ENCODE results near the gene ZNF628. TPM values are rescaled to one million over a fixed set of nuclear protein-coding genes. Genes with fewer than 3 reads are reported as not detected.

ZNF628 gene
- 1 to 10 TPM; 6.0 to 6.1 TPM for total RNA-seq

DNA sequence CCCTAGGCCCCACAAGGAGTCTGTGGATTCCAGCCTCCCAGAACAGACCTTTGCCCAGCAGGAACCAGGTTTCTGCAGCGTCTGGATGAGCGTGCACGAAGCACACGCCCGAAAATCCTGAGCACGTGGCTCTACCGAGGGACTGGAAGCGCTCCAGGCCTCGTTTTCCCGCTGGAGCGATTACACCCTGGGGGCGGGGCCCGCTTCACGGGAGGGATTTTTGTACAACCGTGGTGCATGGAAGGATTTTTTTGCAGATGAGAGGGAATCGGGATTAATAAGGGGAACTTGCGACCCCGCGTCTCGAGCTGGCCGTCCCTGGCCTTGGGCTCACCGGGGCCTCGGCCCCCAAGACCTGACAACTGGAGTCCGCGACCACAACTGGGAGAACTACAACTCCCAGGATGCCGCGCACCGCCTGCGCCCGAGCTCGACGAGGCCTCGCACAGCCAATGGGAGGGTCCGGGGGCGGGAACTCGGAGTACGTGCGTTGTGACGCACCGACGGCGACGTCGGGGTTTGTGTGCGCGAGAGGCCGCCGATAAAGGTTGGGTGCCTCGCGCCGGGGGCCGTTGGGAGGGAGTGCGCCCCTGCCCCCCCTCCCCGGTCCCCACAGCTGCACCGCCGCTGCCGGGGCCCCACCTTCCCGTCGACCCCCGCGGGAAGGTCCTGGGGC lies at the start of gene ZNF628:
Gene ZNF628 (plus strand): TSS at position 518 of the 676 bp plus-strand sequence. CDS start 3,294 bp downstream, outside the sequence.
- CTCF ChIA-PET, result interaction anchor here (0.8 to 3.1 kb wide), 3 partner anchors 9 to 28 kb away, joined by 3 to 20 read pairs (median 15); no protein-coding TSS in a partner anchor
- intact Hi-C loops (cut with micrococcal nuclease), result loop anchor here (1.0 kb wide), 8 partner anchors 15 to 217 kb away; partner anchors contain the start of genes FIZ1, HSPBP1, ISOC2 and KMT5C
- Mint-ChIP-seq H3K4me1 (ENCODE audit: low read depth) (peaks cover 30% of the 10 kb centered on the region), H3K27ac (peak within 1 kb of the TSS; percentile 90), H3K36me3 (ENCODE audit: low read depth) (peaks cover 3% of the 10 kb centered on the region), H3K9me3 (no peaks in the 10 kb centered on the region), H3K4me3 (peak within 1 kb of the TSS; percentile 90), H3K27me3 (ENCODE audit: low read depth) (no peaks in the 10 kb centered on the region)
- peak; percentile 99 for DNase-seq

DNA sequence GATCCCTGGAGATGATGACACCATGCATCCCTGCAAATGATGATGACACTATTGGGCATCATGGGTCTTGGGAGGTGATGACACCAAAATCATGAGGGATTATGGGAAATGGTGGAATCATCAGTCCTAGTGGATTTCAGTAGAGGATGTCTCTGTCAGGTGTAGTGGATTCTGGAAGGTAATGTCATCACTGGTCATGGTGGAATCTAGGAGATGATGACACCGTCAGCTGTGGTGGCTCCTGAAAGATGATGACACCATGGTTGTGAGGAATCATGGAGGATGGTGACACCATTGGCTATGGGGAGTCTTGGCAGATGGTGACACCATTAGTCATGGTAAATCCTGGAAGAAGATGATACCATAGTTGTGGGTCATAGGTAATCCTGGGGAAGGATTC lies 45.2 kb upstream of the ZNF628 start:
- no peak overlapping the region for H3K4me3 Mint-ChIP-seq
- intact Hi-C loops (cut with micrococcal nuclease), result no loop called here
- H3K27me3 Mint-ChIP-seq (ENCODE audit: low read depth), result peaks cover 28% of the 10 kb centered on the region
- no peak for DNase-seq
- no peaks in the 10 kb centered on the region for H3K4me1 Mint-ChIP-seq (ENCODE audit: low read depth)
- H3K9me3 Mint-ChIP-seq, result no peaks in the 10 kb centered on the region
- H3K36me3 Mint-ChIP-seq (ENCODE audit: low read depth), result no peaks in the 10 kb centered on the region
- CTCF ChIA-PET, result no interaction called here
- no peak overlapping the region for H3K27ac Mint-ChIP-seq

DNA sequence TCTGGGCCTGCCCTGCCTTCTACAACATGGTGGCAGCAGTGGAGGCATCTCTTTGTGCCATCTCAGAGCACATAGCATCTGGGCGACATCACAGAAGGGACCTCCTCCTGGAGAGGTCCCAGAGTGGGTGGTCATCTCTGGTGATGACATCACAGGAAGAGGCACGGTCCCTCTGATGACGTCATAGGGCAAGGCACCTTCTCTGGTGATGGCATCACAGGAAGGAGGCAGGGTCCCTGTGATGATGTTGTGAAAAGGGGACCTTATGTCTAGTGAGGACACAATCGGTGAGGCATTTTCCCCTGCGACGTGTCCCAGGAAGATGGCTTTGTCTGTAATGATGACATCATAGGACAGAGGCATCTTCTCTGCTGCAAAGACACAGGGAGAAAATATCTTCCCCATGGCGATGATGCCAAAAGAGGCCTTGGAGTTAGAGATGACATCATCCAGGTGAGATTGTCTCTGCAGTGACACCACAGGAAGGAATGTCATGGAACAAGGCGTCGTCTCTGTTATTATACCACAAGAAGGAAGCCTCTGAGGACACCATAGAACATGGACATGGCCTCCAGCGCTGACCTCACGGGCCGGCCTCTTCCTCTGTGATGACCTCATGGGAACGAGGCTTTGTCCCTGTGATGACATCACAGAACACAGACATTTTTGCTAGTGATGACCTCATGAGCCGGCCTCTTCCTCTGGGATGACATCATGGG lies 44.0 kb upstream of the ZNF628 start:
- Mint-ChIP-seq H3K4me1 (ENCODE audit: low read depth) (no peaks in the 10 kb centered on the region), H3K27me3 (ENCODE audit: low read depth) (peaks cover 38% of the 10 kb centered on the region), H3K27ac (no peak overlapping the region), H3K9me3 (no peaks in the 10 kb centered on the region), H3K4me3 (no peak overlapping the region), H3K36me3 (ENCODE audit: low read depth) (no peaks in the 10 kb centered on the region)
- intact Hi-C loops (cut with micrococcal nuclease), result no loop called here
- CTCF ChIA-PET, result no interaction called here
- no peak for DNase-seq

DNA sequence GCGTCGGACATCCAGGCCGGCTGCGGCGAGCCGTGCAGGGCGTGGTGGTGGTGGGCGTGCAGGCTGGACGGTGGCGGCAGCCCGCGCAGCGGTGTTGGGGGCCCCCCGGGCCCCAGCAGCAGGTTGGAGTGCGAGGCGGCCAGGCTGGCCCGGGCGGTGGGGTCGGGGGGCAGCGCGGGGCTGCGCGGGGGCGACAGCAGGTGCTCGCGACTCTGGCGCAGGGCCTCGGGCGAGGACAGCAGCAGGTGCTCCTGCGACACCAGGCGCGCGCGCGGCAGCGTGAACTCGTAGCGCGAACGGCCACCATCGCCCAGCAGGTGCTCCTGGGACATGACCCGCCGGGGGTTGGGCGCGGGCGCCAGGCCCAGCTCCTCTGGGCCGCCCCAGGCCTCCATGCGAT lies 43.1 kb upstream of the ZNF628 start:
- no peak overlapping the region for H3K27ac Mint-ChIP-seq
- peaks cover 43% of the 10 kb centered on the region for H3K27me3 Mint-ChIP-seq (ENCODE audit: low read depth)

DNA sequence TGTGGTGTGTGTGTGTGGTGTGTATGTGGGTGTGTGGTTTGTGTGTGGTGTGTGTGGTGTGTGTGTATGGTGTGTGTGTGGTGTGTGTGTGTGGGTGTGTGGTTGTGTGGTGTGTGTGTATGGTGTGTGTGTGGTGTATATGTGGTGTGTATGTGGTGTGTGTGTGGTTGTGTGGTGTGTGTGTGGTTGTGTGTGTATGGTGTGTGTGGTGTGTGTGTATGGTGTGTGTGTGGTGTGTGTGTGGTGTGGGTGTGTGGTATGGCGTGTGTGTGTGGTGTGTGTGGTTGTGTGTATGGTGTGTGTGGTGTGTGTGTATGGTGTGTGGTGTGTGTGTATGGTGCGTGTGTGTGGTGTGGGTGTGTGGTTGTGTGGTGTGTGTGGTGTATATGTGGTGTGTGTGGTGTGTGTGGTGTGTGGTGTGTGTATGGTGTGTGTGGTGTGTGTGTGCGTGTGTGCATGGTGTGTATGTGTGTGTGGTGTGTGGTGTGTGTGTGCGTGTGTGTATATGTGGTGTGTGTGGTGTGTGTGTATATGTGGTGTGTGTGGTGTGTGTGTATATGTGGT lies 42.0 kb upstream of the ZNF628 start:
- H3K27ac Mint-ChIP-seq, result no peak overlapping the region
- no peak for DNase-seq
- no peaks in the 10 kb centered on the region for H3K4me1 Mint-ChIP-seq (ENCODE audit: low read depth)
- no peaks in the 10 kb centered on the region for H3K36me3 Mint-ChIP-seq (ENCODE audit: low read depth)
- CTCF ChIA-PET, result no interaction called here
- intact Hi-C loops (cut with micrococcal nuclease), result no loop called here
- H3K9me3 Mint-ChIP-seq, result no peaks in the 10 kb centered on the region
- peaks cover 51% of the 10 kb centered on the region for H3K27me3 Mint-ChIP-seq (ENCODE audit: low read depth)
- H3K4me3 Mint-ChIP-seq, result no peak overlapping the region

More for the DNA sequence above, 43.1 kb upstream of the ZNF628 start:
- Mint-ChIP-seq H3K36me3 (ENCODE audit: low read depth) (no peaks in the 10 kb centered on the region), H3K4me3 (no peak overlapping the region), H3K9me3 (no peaks in the 10 kb centered on the region), H3K4me1 (ENCODE audit: low read depth) (no peaks in the 10 kb centered on the region)
- DNase-seq, result no peak
- CTCF ChIA-PET, result no interaction called here
- intact Hi-C loops (cut with micrococcal nuclease), result no loop called here

DNA sequence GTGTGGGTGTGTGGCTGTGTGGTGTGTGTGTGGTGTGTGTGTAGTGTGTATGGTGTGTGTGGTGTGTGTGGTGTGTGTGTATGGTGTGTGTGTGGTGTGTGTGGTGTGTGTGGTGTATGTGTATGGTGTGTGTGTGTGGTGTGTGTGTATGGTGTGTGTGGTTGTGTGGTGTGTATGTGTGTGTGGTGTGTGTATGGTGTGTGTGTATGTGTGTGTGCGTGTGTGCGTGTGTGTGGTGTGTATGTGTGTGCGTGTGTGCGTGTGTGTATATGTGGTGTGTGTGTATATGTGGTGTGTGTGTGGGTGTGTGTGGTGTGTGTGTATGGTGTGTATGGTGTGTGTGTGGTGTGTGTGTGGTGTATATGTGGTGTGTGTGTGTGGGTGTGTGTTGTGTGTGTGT lies 41.4 kb upstream of the ZNF628 start:
- DNase-seq, result no peak
- no peaks in the 10 kb centered on the region for H3K36me3 Mint-ChIP-seq (ENCODE audit: low read depth)
- H3K9me3 Mint-ChIP-seq, result no peaks in the 10 kb centered on the region
- CTCF ChIA-PET, result no interaction called here
- no peak overlapping the region for H3K4me3 Mint-ChIP-seq
- intact Hi-C loops (cut with micrococcal nuclease), result no loop called here
- peaks cover 54% of the 10 kb centered on the region for H3K27me3 Mint-ChIP-seq (ENCODE audit: low read depth)
- H3K4me1 Mint-ChIP-seq (ENCODE audit: low read depth), result no peaks in the 10 kb centered on the region
- H3K27ac Mint-ChIP-seq, result no peak overlapping the region

DNA sequence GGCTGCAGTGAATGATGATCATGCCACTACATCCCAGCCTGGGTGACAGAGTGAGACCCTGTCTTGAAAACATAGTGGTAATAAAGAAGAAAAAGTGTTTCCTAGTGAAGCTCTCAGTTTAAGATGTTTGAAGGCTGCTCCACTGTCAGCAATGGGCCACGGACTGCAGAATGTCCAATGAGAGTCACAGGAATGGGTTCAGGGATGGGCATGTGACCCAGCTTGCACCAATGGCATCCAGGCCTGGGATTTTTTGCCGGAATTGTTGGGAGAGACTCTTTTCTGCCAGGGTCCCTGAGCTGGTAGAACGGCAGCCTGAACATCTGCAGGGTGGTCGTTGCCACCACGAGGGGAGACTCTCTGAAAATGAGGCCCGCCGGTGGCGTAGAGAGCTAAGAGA lies 39.6 kb upstream of the ZNF628 start:
- no peaks in the 10 kb centered on the region for H3K9me3 Mint-ChIP-seq
- H3K27me3 Mint-ChIP-seq (ENCODE audit: low read depth), result peaks cover 54% of the 10 kb centered on the region
- H3K4me3 Mint-ChIP-seq, result no peak overlapping the region
- H3K27ac Mint-ChIP-seq, result no peak overlapping the region
- no peak for DNase-seq
- H3K36me3 Mint-ChIP-seq (ENCODE audit: low read depth), result no peaks in the 10 kb centered on the region
- peaks cover 12% of the 10 kb centered on the region for H3K4me1 Mint-ChIP-seq (ENCODE audit: low read depth)
- CTCF ChIA-PET, result interaction anchor here (0.6 kb wide), 1 partner anchor 38 kb away, joined by 3 read pairs; no protein-coding TSS in a partner anchor
- intact Hi-C loops (cut with micrococcal nuclease), result no loop called here

DNA sequence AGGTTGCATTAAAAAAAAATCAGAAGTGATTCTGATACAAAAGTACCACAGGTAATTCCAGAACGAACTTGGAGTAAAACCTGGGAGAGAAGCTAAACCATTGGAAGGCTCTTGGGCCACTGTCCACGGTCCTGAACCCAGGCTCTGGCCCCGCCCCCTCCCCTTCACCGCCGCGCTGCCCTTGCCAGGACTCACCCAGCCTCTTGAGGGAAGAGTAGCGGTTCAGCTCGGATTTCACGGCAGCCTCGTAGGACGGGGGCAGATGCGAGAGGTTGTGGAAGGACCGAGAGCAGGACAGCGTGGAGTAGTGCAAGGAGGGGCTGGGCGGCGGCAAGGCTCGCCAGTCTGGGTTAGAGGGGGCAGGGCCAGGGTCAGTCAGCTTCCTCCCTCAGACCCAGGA lies 39.0 kb upstream of the ZNF628 start:
- H3K36me3 Mint-ChIP-seq (ENCODE audit: low read depth), result no peaks in the 10 kb centered on the region
- no peaks in the 10 kb centered on the region for H3K9me3 Mint-ChIP-seq
- peaks cover 14% of the 10 kb centered on the region for H3K4me1 Mint-ChIP-seq (ENCODE audit: low read depth)
- intact Hi-C loops (cut with micrococcal nuclease), result no loop called here
- peaks cover 51% of the 10 kb centered on the region for H3K27me3 Mint-ChIP-seq (ENCODE audit: low read depth)
- DNase-seq, result peak; percentile 47
- no peak overlapping the region for H3K27ac Mint-ChIP-seq
- CTCF ChIA-PET, result interaction anchor here (0.6 kb wide), 1 partner anchor 37 kb away, joined by 3 read pairs; no protein-coding TSS in a partner anchor
- H3K4me3 Mint-ChIP-seq, result no peak overlapping the region

DNA sequence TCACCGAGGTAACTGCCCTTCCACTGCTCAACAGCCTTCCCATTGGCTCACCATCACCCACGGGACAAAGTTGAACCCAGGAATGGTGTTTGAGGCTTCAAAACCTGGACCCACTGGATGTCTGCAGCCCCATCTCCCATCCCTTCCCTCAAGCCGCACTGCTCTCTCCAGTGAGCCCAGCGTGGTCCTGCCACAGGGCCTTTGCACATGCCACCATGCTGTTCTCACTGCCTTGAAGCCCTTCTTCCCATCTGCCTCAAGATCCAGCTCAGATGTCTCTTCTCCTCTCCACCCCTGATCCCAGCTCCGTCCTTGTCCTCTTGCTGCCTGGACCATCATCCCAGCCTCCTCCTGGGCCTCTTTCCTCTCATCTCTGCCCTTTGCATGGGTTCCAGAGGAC lies 37.4 kb upstream of the ZNF628 start:
- DNase-seq, result no peak

DNA sequence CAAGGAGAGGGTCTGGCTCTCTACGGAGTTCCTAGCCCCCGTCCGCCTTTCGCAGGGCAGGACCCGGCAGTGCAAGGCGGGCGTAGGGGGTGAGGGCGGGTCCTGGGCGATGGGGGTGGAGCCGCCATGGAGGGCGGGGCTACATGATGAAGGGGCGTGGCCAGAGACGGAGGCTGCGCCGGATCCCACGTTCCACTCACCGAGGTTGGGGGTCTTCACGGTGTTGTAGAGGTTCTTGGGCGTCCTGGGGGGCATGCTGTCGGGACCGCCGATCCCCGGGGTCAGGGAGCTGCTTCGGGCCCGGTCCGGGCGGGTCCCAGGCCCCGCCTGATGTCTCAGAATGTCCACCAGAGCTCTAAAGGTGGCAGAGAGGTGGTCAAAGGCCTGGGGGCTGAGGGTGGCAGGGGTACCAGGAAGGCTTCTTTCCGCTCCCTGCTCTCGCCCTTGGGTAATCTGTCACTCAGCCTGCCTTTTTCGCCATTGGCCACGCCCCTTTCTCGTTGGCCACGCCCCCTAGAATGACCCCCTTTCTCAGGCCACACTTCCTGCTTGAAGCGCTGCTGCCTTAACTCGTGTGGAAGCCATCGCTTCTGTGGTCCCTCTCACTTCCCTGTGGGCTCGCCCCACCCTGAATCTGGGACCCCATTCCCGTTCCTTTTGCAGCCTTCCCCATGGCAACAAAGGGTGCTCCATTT lies 35.9 kb upstream of the ZNF628 start:
- intact Hi-C loops (cut with micrococcal nuclease), result no loop called here
- CTCF ChIA-PET, result no interaction called here
- H3K27me3 Mint-ChIP-seq (ENCODE audit: low read depth), result peaks cover 72% of the 10 kb centered on the region
- H3K36me3 Mint-ChIP-seq (ENCODE audit: low read depth), result no peaks in the 10 kb centered on the region
- no peak overlapping the region for H3K4me3 Mint-ChIP-seq
- no peak for DNase-seq
- H3K4me1 Mint-ChIP-seq (ENCODE audit: low read depth), result peaks cover 18% of the 10 kb centered on the region
- no peak overlapping the region for H3K27ac Mint-ChIP-seq
- H3K9me3 Mint-ChIP-seq, result no peaks in the 10 kb centered on the region

More for the DNA sequence above, 37.4 kb upstream of the ZNF628 start:
- peaks cover 18% of the 10 kb centered on the region for H3K4me1 Mint-ChIP-seq (ENCODE audit: low read depth)
- no peaks in the 10 kb centered on the region for H3K9me3 Mint-ChIP-seq
- H3K27ac Mint-ChIP-seq, result no peak overlapping the region
- H3K36me3 Mint-ChIP-seq (ENCODE audit: low read depth), result no peaks in the 10 kb centered on the region
- intact Hi-C loops (cut with micrococcal nuclease), result no loop called here
- CTCF ChIA-PET, result interaction anchor here (0.6 kb wide), 1 partner anchor 1478 kb away, joined by 3 read pairs; no protein-coding TSS in a partner anchor
- H3K4me3 Mint-ChIP-seq, result no peak overlapping the region
- peaks cover 59% of the 10 kb centered on the region for H3K27me3 Mint-ChIP-seq (ENCODE audit: low read depth)

DNA sequence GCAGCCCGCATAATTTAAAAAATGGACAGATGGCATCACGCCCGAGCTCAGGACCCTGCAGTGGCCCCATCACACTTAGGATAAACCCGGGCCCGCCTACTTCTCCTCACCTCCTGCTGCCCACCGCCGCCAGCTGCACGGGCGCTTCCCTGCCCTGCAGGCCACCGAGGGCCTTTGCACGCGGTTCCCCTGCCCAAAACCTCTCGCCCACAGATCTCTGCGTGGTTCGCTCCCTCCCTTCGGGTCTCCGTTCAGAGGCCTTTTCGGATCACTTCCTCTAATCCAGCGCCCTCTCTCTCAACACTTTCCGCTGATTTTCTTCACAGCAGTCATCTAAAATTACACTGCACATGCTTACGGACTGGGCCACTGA lies 35.1 kb upstream of the ZNF628 start:
- CTCF ChIA-PET, result no interaction called here

DNA sequence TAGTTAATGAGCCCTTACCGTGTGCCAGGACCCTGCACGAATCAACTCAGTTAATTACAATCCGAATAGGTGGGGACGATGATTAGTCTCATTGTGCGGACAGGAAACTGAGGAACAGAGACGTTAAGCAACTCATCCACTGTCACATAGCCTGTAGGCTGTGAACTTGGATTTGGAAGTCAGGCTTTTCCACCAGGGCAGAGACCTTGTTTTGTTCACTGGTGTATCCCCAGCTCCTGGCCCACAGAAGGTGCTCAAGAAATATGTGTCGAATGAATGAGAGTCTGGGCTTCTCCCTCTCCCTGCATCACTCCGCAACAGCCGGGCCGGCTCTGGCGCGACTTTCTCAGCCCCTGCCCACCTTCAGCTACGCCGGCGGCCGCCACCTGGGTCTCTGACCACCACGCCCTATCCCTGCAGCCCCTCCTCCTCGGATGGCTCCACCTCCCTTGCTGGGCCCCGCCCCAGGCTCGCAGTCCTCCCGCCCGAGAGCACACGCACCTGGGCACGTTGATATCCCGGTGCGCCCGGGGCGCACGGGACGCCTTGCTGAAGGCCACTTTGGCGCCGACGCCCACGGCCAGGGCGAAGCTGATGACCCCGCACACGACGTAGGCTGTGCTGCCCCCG lies 34.6 kb upstream of the ZNF628 start:
- Mint-ChIP-seq H3K27ac (no peak overlapping the region), H3K9me3 (no peaks in the 10 kb centered on the region), H3K27me3 (ENCODE audit: low read depth) (peaks cover 71% of the 10 kb centered on the region), H3K4me1 (ENCODE audit: low read depth) (peaks cover 18% of the 10 kb centered on the region), H3K4me3 (no peak overlapping the region), H3K36me3 (ENCODE audit: low read depth) (no peaks in the 10 kb centered on the region)
- CTCF ChIA-PET, result no interaction called here
- intact Hi-C loops (cut with micrococcal nuclease), result no loop called here
- no peak for DNase-seq

More for the DNA sequence above, 35.1 kb upstream of the ZNF628 start:
- no peak for DNase-seq
- H3K9me3 Mint-ChIP-seq, result no peaks in the 10 kb centered on the region
- H3K4me1 Mint-ChIP-seq (ENCODE audit: low read depth), result peaks cover 18% of the 10 kb centered on the region
- peaks cover 75% of the 10 kb centered on the region for H3K27me3 Mint-ChIP-seq (ENCODE audit: low read depth)
- intact Hi-C loops (cut with micrococcal nuclease), result no loop called here
- H3K36me3 Mint-ChIP-seq (ENCODE audit: low read depth), result no peaks in the 10 kb centered on the region
- no peak overlapping the region for H3K27ac Mint-ChIP-seq
- no peak overlapping the region for H3K4me3 Mint-ChIP-seq

All from activated naive CD4-positive, alpha-beta T cell treated with anti-CD3 and anti-CD28 coated beads for 36 hours (primary cell).